NCI-H446 treated with DMSO at 0.1 percent for 48 hours (cell line): ENCODE results near the gene CPM.

Source experiments
- DNase-seq: peaks from one replicate; lab custom pipeline; 2025; lab: John Stamatoyannopoulos, UW

Gene CPM

DNA sequence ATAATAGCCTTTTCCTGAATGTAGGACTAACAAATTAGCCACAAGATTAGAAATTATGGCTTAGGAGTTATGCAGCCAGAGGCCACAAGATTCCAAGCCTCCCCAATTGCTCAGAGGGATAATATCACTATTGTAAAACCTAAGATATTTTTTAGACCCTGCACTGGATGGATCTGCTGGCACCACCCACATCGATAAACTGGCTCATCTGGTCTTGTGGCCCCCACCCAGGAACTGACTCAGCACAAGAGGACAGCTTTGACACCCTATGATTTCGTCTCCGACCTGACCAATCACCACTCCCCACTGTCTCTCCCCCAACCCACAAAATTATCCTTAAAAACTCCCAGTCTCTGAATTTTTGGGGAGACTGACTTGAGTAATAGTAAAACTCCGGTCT, 54.7 kb downstream of the CPM start:
- no peak for DNase-seq

- no peak for DNase-seq
These were observed 55.4 kb downstream of the CPM start for GRCh38 chr12:68877583-68877982.

DNA sequence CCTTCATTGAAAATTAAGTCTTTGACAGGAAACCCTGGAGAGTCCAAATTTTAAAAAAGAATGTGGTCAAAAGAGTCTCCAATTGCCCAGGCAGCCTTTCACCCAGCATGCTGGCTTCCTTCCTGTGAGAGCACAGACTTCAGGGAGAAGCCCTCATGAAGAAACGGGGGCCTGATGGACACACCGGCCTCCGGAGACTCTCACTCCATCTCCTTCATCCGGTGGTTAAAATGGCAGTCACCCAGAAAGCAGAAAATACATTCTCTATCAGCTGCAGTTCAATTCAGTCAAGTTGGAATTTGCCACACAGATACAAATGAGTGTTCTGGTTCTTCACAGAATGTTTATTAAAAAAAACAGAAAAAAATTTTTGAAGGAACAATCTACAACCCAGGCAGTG, 56.5 kb downstream of the CPM start:
- no peak for DNase-seq

DNA sequence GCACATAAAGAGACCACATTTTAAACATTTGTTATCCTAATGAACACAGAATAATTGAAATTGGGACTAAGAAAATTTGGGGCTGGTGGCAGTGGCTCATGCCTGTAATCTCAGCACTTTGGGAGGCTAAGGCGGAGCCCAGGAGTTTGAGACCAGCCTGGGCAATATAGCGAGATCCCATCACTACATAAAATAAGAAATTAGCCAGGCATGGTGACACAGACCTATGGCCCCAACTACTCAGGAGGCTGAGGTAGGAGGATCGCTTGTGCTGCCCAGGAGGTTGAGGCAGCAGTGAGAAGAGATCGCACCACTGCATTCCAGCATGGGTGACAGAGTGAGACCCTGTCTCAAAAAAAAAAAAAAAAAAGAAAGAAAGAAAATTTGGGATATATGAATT, 59.7 kb downstream of the CPM start:
- DNase-seq: no peak

- no peak for DNase-seq
These were observed 61.0 kb downstream of the CPM start for GRCh38 chr12:68871921-68872320.

GRCh38 chr12:68871396-68871795, 61.6 kb downstream of the CPM start:
- no peak for DNase-seq

- no peak for DNase-seq
These were observed 62.5 kb downstream of the CPM start for GRCh38 chr12:68870443-68870842.

GRCh38 chr12:68870011-68870410, 63.0 kb downstream of the CPM start:
- no peak for DNase-seq

DNA sequence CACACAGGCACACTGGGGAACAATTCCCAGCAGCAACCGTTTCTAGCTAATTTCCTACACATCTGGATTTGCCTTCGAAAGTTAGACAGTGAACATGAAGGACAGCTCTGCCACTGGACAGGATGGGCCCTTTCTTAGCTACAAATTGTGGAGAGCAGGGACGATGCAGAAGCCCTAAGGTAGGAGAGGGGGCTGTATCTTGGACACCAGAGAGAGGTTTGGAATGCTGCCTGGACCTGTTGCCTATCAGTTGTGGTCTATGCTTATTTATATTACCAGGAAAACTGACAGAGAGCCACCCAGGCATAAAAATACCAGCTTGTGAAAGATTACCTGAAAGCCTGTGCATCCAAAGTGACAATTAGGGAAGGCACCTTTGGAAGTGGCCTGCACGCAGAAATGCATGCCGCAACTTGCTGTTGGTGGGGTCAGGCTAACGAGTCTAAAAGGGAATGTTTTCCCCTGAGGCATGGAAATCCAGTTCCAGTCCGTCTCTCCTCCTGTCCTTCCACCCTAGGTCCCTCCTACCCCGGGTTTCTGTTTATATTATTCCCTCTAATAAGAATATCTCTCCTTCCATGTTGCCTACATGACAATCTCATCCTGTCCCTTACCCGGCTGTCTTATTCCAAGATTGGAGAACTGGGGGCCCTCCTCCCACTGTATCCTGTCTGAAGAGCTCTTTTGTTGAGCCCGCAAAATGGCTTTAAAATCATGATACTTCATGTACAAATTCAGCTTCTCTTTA, 64.8 kb downstream of the CPM start:
- DNase-seq: no peak

DNA sequence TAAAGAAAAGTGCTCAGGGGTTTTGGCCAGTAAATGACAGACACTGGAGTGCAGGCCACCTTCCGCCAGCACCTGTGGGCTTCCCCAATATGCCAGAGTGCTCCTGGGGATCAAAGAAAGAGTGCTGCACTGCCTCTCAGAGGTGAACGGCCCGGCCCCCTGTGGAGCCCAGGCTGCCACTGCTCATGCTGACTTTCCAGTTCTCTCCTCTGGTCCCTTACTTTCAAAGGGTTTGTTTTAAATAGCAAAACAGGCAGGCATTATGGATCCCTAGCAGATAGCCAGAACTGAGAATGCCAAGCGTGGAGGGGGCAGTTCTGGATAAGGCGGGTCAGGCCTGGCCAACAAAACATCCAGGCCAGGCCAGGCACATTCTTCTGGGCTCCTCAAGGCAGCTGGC, 65.4 kb downstream of the CPM start:
- DNase-seq: no peak

GRCh38 chr12:68866950-68867349, 66.0 kb downstream of the CPM start:
- no peak for DNase-seq

- no peak for DNase-seq
These were observed 67.4 kb downstream of the CPM start for GRCh38 chr12:68865399-68866164.

- no peak for DNase-seq
These were observed 68.4 kb downstream of the CPM start for GRCh38 chr12:68864604-68865003.

DNA sequence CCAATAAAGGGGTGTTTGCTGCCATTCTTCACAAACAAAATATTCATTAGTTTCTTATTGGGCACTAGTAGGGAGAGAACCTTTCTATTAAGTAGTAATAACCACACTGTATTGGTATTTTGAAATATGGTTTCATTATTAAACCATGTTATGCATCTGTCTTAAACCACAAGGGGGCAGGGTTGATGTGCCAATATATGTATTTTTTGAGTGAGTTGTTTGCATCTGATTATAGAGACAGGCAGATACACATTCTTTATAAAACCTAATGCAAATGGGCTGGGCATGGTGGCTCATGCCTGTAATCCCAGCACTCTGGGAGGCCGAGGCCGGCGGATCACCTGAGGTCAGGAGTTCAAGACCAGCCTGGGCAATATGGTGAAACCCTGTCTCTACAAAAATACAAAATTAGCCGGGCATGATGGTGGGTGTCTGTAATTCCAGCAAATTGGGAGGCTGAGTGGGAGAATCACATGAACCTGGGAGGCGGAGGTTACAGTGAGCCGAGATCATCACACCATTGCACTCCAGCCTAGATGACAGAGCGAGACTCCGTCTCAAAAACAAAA, 69.0 kb downstream of the CPM start:
- DNase-seq: peak; percentile 17

DNA sequence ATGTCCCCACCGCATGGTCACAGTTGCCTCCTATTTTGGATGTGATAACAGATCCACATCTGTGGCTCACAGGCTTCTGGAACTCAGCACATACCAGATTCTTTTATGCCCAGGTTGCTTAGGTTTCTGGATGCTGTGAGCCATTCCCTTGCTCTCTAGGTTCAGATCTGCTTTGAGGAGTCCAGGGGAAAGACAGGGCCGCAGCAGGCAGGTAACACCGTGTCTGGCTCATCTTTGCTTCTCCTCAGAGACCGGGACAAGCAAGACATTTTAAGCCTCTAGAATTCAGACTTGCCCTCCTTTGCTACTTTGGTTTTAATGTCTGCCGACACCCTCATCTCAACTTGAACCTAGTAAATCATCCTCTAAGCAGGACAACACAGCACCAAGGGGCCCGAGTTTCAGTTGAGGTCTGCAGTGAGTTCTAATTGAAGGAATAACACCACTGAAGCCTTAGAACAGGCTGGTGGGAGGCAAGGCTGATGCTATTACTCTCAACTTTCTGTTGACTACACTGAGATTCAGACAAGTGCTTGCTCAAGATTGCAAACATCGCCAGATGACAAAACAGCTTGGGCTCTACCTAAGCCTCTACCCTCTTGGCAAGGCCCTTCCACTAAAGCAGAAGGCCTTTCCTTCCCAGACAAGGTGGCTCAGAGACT, 69.7 kb downstream of the CPM start:
- no peak for DNase-seq

- no peak for DNase-seq
These were observed 71.1 kb downstream of the CPM start for GRCh38 chr12:68861890-68862289.

GRCh38 chr12:68856510-68856909, 76.5 kb downstream of the CPM start:
- peak; percentile 82 for DNase-seq

DNA sequence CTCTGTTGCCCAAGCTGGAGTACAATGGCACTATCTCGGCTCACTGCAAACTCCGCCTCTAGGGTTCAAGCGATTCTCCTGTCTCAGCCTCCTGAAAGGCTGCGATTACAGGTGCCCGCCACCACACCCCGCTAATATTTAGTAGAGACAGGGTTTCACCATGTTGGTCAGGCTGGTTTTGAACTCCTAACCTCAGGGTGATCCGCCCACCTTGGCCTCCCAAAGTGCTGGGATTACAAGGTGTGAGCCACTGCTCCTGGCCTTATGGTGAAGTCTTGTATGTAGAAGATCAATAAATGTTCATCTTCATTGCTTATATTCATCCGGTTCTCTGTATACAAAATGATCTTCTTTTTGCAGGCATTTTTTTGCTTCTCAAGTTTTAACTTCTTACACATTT, 77.2 kb downstream of the CPM start:
- DNase-seq: no peak

DNA sequence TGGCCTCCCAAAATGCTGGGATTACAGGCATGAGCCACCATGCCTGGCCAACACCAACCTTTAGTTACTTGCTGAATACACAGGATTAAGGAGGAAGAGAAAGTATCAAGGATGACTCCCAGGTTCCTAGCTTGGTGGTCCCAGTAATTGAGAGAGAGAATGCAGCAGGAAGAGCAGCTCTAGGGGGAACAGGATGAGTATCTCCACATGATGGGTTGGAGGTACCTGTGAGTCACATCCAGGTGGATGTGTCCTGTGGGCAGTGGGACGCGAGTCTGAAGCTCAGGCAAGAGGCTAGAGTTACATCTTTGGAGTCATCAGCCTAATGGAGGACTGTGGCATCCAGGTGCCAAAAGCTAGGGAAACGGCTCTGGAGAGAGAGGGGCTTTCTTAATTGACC, 77.9 kb downstream of the CPM start:
- DNase-seq: no peak

- no peak for DNase-seq
These were observed 78.4 kb downstream of the CPM start for GRCh38 chr12:68854554-68854953.

DNA sequence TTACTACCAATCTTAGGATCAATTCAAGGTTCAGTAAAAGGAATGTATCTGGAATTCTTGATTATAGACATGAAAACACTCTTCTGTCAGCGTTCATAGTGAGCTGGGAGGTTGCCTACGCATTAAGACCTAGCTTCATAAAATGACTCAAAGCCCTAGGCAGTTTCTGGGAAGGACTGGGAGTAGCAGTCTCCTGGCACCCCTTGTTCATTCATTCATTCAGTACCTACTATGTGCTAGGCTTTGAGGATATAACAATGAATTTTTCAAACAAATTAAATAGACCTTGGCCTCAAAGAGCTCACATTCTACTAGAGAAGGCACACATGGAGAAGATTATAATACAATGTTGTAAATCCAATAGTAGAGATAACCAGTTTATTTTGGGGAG, 78.9 kb downstream of the CPM start:
- DNase-seq: no peak

GRCh38 chr12:68853396-68854077, 79.4 kb downstream of the CPM start:
- DNase-seq: no peak
